Measurements from ENCODE around the gene ROBO1. TPM values are rescaled to one million over a fixed set of nuclear protein-coding genes. Genes with fewer than 3 reads are reported as not detected.

ROBO1 gene
- total RNA-seq, 1 experiment from 2014 or later, result 35.5 TPM

DNA sequence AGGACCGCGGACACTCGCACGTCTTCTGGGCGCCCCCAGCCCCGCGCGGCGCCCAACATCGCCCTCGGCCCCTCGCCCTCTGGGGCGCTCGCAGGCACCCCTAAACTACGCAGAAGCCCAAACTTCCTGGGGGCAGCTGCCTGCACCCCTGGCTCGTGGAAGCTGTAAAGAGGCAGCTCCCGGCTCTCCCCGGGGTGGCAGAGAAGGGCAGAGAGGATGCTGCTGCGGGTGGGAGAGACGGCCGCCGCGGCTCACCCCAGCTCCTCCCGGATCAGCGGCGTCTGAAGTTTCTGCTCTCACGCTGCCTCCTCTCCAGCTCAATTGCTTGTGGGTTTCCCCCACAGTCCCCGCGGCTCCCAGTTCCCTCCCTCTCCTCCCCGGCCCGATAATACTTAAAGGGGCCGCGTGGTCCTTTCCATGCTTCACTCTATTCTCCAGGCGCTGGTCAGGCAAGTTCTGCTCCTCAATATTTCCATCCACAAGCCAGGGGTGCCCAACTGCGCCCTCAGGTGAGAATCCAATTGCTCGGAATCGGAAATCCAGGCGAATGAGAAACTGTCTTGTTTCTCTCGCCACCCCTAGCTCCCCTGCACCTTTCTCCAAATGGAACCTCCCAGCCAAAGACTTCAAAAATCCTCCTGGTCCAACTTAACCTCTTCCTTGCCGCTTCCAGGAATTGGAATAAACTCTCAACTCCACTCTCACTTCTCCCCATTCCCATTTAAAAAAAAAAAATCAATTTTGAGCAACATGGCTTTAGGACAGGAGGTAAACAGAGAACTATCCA is 748.5 kb downstream of the ROBO1 start:
- H3K4me2 ChIP-seq (ENCODE audit: low read length), result peak overlapping the region; percentile 91
- intact Hi-C loops (cut with micrococcal nuclease), result loop anchor here (1.0 to 10.0 kb wide), 4 partner anchors 13 to 765 kb away; no protein-coding TSS in a partner anchor
- peak overlapping the region; percentile 86 for H3K4me3 ChIP-seq (ENCODE audit: low read length)
- no peaks in the 10 kb centered on the region for H3K9me3 ChIP-seq (ENCODE audit: low read length)
- H4K20me1 ChIP-seq (ENCODE audit: low read length), result 0 out of 2 replicates have a peak, but pooled peaks cover 4% of the 10 kb centered on the region
- H3K79me2 ChIP-seq (ENCODE audit: low read length), result peaks cover 35% of the 10 kb centered on the region
- H2AFZ ChIP-seq (ENCODE audit: low read length), result peak overlapping the region; percentile 90
- peak; percentile 76 for ATAC-seq
- CTCF ChIA-PET, result interaction anchor here (0.6 to 0.7 kb wide), 2 partner anchors 12 to 20 kb away, joined by 3 read pairs; no protein-coding TSS in a partner anchor
- H3F3A ChIP-seq (ENCODE audit: low read length, unreplicated experiment), result no peaks in the 10 kb centered on the region
- H3K9me2 ChIP-seq (replicated peaks; ENCODE audit: low read length), result no peaks in the 10 kb centered on the region
- H3K27ac ChIP-seq (ENCODE audit: low read length), result peak overlapping the region; percentile 89
- H3K36me3 ChIP-seq (ENCODE audit: low read depth, low read length), result no peaks in the 10 kb centered on the region
- peak; percentile 88 for DNase-seq
- TF ChIP-seq CTCF (conservative IDR thresholded peaks at IDR 0.05; ENCODE audit: low read depth, low read length), result 0 out of 2 replicates have a peak, but pooled peaks have one; percentile 13
- TF ChIP-seq EZH2phosphoT487 (IDR thresholded peaks at IDR 0.05; ENCODE audit: borderline replicate concordance, low read length), result no peak
- POLR2A ChIA-PET (ENCODE audit: unreplicated experiment), result interaction anchor here (0.6 to 1.0 kb wide), 2 partner anchors 353 to 359 kb away, joined by 3 read pairs; no protein-coding TSS in a partner anchor
- peaks cover 19% of the 10 kb centered on the region for H3K4me1 ChIP-seq (ENCODE audit: insufficient read depth, low read length)
- H3K9ac ChIP-seq (ENCODE audit: low read length), result peak overlapping the region; percentile 86
- BruUV-seq (replicated peaks), result no TSS peak
- H3K27me3 ChIP-seq (ENCODE audit: low read length), result no peaks in the 10 kb centered on the region

- intact Hi-C loops (cut with micrococcal nuclease), result loop anchor here (1.0 to 10.0 kb wide), 5 partner anchors 14 to 764 kb away; no protein-coding TSS in a partner anchor
- 0 out of 2 replicates have a peak, but pooled peaks cover 4% of the 10 kb centered on the region for H4K20me1 ChIP-seq (ENCODE audit: low read length)
- peaks cover 19% of the 10 kb centered on the region for H3K4me1 ChIP-seq (ENCODE audit: insufficient read depth, low read length)
- ATAC-seq, result peak; percentile 44
- no peaks in the 10 kb centered on the region for H3K27me3 ChIP-seq (ENCODE audit: low read length)
- TF ChIP-seq CTCF (conservative IDR thresholded peaks at IDR 0.05; ENCODE audit: low read depth, low read length), result peak; percentile 25; the same call in 1 of the 2 replicates
- TF ChIP-seq EZH2 (IDR thresholded peaks at IDR 0.05; ENCODE audit: low read length, unreplicated experiment), result no peak
- no peaks in the 10 kb centered on the region for H3K36me3 ChIP-seq (ENCODE audit: low read depth, low read length)
- H3K4me3 ChIP-seq (ENCODE audit: low read length), result peak overlapping the region; percentile 86
- no peaks in the 10 kb centered on the region for H3K9me3 ChIP-seq (ENCODE audit: low read length)
- peak overlapping the region; percentile 91 for H3K4me2 ChIP-seq (ENCODE audit: low read length)
- H3K79me2 ChIP-seq (ENCODE audit: low read length), result peaks cover 35% of the 10 kb centered on the region
- ChIA-PET CTCF (interaction anchor here (0.6 kb wide), 1 partner anchor 13 kb away, joined by 3 read pairs; no protein-coding TSS in a partner anchor), POLR2A (ENCODE audit: unreplicated experiment) (interaction anchor here (0.5 to 1.0 kb wide), 3 partner anchors 290 to 358 kb away, joined by 3 to 4 read pairs (median 3); no protein-coding TSS in a partner anchor)
- H3K9ac ChIP-seq (ENCODE audit: low read length), result peak overlapping the region; percentile 86
- no peaks in the 10 kb centered on the region for H3K9me2 ChIP-seq (replicated peaks; ENCODE audit: low read length)
- peak overlapping the region; percentile 90 for H2AFZ ChIP-seq (ENCODE audit: low read length)
- H3K27ac ChIP-seq (ENCODE audit: low read length), result peak overlapping the region; percentile 89
- no TSS peak for BruUV-seq (replicated peaks)
- peak; percentile 53 for DNase-seq
- no peaks in the 10 kb centered on the region for H3F3A ChIP-seq (ENCODE audit: low read length, unreplicated experiment)
Measured at GRCh38 chr3:79018671-79019136, 749.1 kb downstream of the ROBO1 start.

Data from PC-3 (cell line).